ENCODE data around the gene ETV1.

The ETV1 gene

GRCh38 chr7:13897819-13898218 lies 91.6 kb downstream of the ETV1 start:
- no peak overlapping the region for H3K4me3 ChIP-seq (ENCODE audit: low read depth, low read length)
- TF ChIP-seq CTCF (IDR thresholded peaks at IDR 0.05; ENCODE audit: insufficient read depth, low read depth, low read length, missing control alignments): no peak
- DNase-seq (ENCODE audit: low read depth): no peak

GRCh38 chr7:13894954-13895353 lies 94.5 kb downstream of the ETV1 start:
- no peak overlapping the region for H3K4me3 ChIP-seq (ENCODE audit: low read depth, low read length)
- no peak for TF ChIP-seq CTCF (IDR thresholded peaks at IDR 0.05; ENCODE audit: insufficient read depth, low read depth, low read length, missing control alignments)

GRCh38 chr7:13894377-13894776 lies 95.1 kb downstream of the ETV1 start:
- DNase-seq (ENCODE audit: low read depth): no peak
- TF ChIP-seq CTCF (IDR thresholded peaks at IDR 0.05; ENCODE audit: insufficient read depth, low read depth, low read length, missing control alignments): no peak
- H3K4me3 ChIP-seq (ENCODE audit: low read depth, low read length): no peak overlapping the region

More at GRCh38 chr7:13894954-13895353, 94.5 kb downstream of the ETV1 start:
- DNase-seq (ENCODE audit: low read depth): no peak

- H3K4me3 ChIP-seq (ENCODE audit: low read depth, low read length): no peak overlapping the region
- no peak for DNase-seq (ENCODE audit: low read depth)
- no peak for TF ChIP-seq CTCF (IDR thresholded peaks at IDR 0.05; ENCODE audit: insufficient read depth, low read depth, low read length, missing control alignments)
These were observed 98.7 kb downstream of the ETV1 start for GRCh38 chr7:13890793-13891192.

- no peak for DNase-seq (ENCODE audit: low read depth)
- no peak overlapping the region for H3K4me3 ChIP-seq (ENCODE audit: low read depth, low read length)
- TF ChIP-seq CTCF (IDR thresholded peaks at IDR 0.05; ENCODE audit: insufficient read depth, low read depth, low read length, missing control alignments): no peak
These were observed 103.1 kb downstream of the ETV1 start for GRCh38 chr7:13886356-13886755.

- DNase-seq (ENCODE audit: low read depth): no peak
- H3K4me3 ChIP-seq (ENCODE audit: low read depth, low read length): no peak overlapping the region
- TF ChIP-seq CTCF (IDR thresholded peaks at IDR 0.05; ENCODE audit: insufficient read depth, low read depth, low read length, missing control alignments): no peak
These were observed 107.4 kb downstream of the ETV1 start for GRCh38 chr7:13882051-13882450.

- H3K4me3 ChIP-seq (ENCODE audit: low read depth, low read length): no peak overlapping the region
- no peak for DNase-seq (ENCODE audit: low read depth)
- no peak for TF ChIP-seq CTCF (IDR thresholded peaks at IDR 0.05; ENCODE audit: insufficient read depth, low read depth, low read length, missing control alignments)
These were observed 108.7 kb downstream of the ETV1 start for GRCh38 chr7:13880789-13881188.

Data from GM12865 (cell line).